GM19438 (cell line): ENCODE data around the gene CNIH3.
"Not testable (repeated sequence)": the region's sequence is repeated elsewhere in the genome, so short reads cannot be mapped to it uniquely, and the experiment has no call there.

Experiments
- ATAC-seq: cut with Tn5 transposase; IDR thresholded peaks from one replicate; pipeline ENCODE4 v1.9.1; 2021; ENCODE audit warnings: low read depth; ENCODE audit not compliant: unreplicated experiment

Gene CNIH3

DNA sequence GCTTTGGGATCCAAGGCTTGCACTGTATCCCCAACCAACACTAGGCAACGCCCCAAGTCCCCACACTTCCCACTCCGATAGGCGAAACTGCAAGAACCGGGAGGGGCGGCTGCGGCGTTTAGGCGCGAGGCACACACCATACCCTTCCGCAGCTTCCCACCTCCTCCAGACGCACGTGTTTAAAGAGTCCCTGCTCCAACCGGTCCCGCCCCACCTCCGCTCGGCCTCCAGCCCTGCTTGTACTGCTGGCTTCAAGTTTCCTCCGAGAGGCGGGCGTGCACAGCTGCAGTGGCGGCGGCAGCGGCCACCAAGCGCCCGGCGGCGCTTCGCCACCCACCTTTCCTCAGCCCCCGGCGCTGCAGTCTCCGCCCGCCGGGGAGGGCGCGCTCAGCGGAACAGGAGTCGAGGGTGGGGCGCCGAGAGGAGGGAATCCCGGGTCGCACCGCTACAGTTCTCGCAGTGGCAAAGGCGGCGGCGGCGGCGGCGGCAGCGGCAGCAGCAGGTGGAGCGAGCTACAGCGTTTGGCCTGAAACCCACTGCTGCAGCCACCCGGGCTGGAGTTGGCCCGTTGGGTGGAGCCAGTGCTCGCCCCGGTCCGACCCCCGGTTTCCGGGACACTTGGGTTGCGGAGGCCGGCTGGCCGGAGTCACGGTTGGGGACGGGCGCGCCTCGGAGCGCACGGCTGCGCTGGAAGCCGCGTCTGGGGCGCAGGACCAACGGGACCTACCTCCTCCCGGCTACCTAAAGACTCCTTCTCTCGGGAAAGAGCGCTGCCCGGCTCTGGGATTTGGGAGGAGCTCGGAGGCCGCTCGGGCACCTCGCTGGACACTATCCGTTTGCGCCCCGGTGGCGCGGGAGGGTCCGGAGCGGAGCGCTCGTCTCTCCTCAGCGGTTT is at the start of gene CNIH3:
CNIH3 (plus strand) TSS at position 457 of the 895 bp plus-strand sequence. CDS start 858 bp downstream, outside the sequence.
- no peak for ATAC-seq

DNA sequence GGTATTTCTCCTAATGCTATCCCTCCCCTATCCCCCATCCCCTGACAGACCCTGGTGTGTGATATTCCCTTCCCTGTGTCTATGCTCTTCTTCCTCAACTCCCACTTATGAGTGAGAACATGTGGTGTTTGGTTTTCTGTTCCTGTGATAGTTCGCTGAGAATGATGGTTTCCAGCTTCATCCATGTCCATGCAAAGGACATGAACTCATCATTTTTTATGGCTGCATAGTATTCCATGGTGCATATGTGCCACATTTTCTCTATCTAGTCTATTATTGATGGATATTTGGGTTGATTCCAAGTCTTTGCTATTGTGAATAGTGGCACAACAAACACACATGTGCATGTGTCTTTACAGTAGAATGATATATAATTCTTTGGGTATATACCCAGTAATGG is 49.6 kb upstream of the CNIH3 start:
- not testable (repeated sequence) for ATAC-seq

- ATAC-seq = no peak
These were observed 46.8 kb upstream of the CNIH3 start for GRCh38 chr1:224569276-224569675.

GRCh38 chr1:224571975-224572374 is 44.1 kb upstream of the CNIH3 start:
- ATAC-seq = not testable (repeated sequence)

DNA sequence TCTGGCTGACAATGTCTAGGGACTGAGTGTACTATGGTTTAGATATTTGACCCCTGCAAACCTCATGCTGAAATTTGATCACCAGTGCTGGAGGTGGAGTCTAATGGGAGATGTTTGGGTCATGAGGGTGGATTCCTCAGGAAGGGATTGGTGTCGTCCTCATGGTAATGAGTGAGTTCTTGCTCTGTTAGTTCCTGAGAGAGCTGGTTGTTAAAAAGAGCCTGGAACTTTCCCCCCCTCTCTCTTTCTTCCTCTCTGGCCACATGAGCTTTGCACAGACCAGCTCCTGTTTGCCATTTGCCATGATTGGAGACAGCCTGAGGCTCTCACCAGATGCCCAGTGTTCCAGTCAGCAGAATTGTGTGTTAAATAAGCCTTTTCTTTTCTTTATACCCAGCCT is 36.6 kb upstream of the CNIH3 start:
- ATAC-seq = no peak

DNA sequence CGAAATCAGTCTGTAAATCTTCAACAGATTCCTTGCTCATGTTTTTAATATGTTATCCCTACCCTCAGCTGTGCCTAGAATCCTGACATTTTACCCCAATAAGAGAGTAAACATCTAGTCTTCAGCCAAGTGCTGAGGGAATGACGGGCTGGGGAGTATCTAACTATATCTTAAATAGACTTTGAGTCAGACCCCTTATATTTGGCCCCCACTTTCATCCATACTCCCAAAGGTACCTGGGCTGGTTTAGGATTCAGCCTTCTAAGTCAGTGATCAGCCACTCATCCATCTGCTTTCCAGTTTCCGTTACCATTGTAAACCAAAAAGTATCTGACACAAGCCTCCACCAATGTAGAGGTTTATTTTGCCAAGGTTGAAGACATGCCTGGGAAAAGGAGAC is 36.1 kb upstream of the CNIH3 start:
- no peak for ATAC-seq

DNA sequence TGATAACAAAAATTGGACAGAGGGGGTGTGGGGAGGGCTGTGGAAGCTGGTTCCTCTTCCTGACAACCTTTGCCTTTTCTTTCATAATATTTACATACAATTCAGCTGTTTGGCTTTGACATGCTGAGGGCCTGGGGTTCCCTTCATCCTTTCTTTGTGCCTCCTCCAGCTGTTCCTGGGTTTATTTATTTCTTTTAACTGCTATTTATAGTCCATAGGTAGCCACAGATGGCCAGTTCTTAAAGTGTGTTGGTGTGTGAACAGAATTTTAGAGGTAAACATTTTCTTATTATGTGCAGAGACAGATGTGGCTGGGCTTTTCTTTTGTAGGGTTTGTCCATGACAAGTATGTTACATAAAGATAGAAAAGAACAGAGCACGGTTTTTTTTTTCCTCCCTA is 34.1 kb upstream of the CNIH3 start:
- no peak for ATAC-seq

GRCh38 chr1:224583774-224584173 is 32.3 kb upstream of the CNIH3 start:
- ATAC-seq = no peak

DNA sequence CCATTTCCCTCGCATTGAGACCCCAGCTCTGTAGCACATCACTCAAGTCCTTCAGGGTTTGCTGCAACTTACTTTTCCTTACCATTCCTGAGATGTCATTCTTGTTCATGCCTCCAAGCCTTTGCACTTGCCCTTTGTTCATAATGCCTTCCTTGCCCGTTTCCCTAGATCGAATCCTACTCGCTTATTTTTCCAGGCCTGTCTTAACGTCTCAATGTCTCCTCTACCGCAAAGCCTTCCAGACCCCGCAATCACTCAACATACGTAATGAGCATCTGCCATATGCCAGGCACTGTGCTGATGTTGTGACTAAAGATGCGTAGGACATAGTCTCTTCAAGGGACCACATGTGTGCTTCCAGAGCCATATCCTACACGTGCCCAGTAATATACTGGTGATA is 31.1 kb upstream of the CNIH3 start:
- ATAC-seq = no peak

DNA sequence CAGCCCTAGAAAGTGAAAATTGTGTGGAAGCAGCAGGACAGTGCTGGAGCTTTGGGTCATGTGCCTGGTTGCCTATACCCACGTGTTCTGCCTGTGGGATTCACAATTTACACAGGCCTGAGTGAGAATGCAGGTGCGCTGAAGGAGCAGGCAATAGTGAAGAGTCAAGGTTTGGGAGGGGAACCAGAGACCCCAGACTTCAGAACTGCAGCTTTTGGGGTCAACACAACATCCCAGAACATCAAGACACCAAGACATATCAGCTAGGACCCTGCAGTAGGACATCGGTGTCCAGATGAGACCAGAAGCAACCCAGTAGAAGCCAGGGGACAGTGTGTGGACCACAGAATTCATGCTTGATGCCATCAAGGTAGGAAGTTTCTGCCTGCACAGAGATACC is 29.1 kb upstream of the CNIH3 start:
- no peak for ATAC-seq

GRCh38 chr1:224588515-224588914 is 27.6 kb upstream of the CNIH3 start:
- ATAC-seq = no peak

DNA sequence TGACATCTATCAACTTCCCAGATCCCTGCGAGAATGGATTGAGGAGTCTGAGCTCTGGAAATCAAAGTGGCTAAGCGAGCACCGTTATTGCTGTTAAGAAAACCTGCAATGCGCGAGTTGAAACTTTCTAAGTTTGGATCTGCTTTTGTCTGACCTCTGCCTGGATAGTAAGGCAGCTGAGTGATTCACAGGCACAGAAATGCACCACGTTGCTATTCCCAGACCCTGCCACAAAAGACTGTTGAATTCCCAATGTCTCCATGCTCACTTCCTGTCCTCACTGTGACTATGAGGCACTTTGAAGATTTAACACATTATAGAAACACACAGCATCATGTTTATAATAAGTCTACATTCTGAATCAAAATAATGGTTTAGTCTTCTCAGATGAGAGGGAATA is 27.1 kb upstream of the CNIH3 start:
- no peak for ATAC-seq

DNA sequence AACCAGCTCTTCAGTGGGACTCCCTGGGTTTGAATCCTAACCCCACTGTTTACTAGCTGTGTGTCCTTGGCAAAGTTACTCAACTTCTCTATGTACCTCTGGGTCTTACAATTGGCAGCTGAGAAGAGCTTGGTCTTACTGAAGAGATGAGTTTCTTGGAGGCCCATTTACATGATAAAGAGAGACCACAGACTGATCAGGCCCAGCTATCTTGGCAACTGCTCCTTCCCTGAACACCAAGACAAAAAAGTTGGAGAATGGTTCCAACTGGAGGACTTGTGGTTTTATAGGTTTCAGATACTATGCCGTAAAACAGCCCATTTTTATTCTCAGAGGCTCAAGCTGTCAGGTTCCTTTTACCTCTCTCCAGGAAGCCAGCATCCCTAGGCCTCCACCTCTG is 24.8 kb upstream of the CNIH3 start:
- no peak for ATAC-seq

DNA sequence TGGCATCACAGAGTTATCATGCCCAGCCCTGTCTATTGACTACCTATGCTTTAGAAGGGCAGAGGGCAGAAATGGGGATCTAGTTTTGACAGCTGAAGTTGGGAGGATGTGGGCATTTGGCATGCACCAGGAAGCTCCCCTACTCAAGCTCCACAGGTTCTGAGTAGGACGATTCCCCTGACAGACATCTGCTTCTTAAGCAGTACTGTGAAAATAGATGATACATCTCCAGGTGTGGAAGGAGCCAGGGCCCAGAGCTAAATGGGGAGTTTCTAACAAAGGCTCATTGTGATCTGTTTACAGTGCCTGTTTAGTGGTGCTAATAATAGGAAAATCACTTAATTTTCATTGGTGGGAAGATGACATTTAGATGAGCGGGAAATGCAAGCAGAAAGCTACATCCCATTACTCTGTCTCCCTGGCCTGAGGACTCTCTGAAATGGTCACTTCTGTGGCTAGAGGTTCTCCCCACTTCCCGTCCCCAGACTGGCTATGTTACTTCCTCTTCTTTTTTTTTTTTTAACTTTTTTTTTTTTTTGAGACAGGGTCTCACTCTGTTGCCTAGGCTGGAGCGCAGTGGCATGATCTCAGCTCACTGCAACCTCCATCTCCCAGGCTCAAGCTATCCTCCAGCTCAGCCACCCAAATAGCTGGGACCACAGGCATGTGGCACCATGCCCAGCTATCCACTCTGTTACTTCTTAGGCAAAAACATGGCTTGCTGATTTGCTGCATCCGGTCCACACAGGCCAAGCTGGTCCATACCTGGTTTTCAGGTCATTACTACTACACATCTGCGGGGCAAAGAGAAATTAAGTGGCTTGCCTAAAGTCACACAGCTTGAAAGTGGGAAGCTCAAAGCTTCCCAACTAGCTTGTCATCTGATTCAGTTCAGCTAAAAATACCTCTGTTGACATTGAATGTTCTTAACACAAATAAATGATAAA is 23.2 kb upstream of the CNIH3 start:
- peak; percentile 60 for ATAC-seq

GRCh38 chr1:224594360-224594759 is 21.8 kb upstream of the CNIH3 start:
- ATAC-seq = no peak

DNA sequence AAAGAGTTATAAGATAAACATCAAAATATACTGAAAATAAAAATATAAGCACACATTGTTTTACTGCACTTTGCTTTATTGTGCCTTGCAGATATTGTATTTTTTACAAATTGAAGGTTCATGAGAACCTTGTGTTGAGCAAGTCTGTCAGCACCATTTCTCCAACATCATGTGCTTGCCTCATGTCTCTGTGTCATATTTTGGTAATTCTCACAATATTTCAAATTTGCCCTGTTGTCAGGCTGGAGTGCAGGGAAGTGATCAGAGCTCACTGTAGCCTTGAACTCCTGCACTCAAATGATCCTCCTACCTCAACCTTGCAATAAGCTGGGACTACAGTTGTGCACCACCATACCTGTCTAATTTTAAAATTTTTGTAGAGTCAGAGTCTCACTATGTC is 21.3 kb upstream of the CNIH3 start:
- ATAC-seq = no peak

DNA sequence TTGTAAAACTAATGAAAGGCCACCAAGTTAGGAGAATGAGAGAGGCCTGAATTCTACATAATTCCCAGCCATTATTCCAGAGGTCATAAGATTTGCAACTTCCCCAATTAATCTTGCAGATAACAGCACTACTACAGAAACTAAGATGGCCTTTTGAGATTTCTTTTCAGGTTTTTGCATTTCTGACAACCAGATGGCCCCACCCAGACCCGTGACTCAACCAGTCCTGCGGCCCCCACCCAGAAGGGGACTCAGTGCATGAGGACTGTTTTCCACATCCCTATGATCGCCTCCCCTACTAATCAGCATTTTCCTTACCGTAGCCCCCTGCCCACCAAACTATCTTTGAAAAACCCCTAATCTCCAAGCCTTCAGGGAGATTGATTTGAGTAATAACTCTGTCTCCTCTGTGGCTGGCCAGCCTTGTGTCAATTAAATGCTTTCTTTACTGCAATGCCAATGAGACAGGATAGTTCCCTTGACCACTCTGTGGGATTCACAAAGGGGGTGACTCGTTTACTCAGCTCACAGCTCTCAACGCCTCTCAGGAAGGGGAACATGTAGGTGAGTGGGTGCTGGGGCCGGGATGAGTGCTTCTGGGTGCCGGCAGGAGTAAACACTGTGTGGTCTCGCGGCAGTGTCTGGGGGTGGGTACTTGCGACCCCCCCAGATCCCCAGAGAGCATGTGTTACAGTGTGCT is 10.5 kb upstream of the CNIH3 start:
- ATAC-seq = no peak

DNA sequence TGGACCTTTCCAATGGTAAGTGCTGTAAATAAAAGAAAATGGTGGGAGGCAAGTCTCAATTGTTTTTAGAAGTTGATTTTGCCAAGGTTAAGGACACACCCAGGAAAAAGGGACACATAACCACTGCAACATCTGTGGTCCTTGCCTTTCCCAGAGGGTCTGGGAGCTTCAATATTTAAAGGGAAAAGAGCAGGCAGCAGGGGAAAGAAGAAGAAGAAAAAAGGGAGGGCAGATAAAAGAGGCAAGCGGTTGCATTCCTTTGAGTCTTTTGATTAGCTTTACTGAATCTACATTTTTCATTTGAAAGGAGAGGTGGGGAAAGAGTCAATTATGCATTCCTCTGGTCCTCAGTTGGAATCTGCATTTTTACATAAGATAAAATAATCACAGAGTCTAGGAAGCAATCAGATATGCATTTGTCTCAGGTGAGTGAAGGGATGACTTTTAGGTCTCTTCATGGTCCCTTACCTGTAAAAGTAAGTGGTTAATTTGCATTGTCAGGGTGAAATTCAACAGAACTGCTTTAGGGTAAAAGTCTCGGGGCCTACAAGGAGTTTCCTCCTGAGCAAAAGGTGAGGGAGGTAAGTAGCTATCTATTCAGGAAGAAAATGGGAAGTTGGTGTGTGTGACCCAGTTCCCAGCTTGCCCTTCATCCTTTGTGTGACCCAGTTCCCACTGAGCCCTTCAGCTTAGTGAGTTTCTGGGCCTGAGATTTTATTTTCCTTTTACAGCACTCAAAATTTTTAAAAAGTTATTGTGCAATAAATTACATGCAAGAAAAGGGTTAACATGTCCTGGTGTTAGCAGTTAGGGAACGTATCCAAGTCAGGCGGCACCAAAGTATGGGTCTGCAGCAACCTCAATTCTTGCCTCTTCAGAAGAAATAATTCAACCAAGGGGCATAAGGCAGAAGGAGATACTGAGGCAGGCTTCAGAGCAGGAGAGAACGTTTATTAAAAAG is 8.6 kb upstream of the CNIH3 start:
- no peak for ATAC-seq

DNA sequence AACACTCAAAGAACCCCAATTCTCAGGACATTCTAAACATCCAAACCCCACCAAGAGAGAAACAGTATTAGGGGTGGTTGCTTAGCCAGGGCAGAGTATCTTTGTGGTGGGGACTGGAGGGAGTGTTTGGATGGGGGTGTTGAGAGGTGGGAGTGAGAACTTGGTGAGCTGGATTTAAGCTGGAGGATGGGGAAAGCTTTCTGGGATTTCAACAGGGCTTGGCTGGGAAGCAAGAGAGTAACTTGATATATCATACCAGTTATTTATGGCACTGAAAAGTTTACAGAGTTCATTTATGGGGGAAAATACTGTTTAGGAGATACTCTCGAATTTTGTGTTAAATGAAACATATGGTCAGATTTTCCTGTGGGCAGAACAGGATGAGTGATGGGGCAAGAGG is 6.8 kb upstream of the CNIH3 start:
- ATAC-seq = no peak

GRCh38 chr1:224612246-224612645 is 3.9 kb upstream of the CNIH3 start:
- no peak for ATAC-seq
